IPS-15b (cell line): ENCODE results near the gene PAK4.

Experiments
- H3K27me3 ChIP-seq: one replicate; pipeline ENCODE4 v1.6.1; 2013; ENCODE audit warnings: low read length; ENCODE audit not compliant: control insufficient read depth, insufficient read depth
- H3K36me3 ChIP-seq: one replicate; pipeline ENCODE4 v1.6.1; 2013; ENCODE audit warnings: low read length; ENCODE audit not compliant: control insufficient read depth, insufficient read depth
- H3K4me1 ChIP-seq: one replicate; pipeline ENCODE4 v1.6.1; 2013; ENCODE audit warnings: mild to moderate bottlenecking, low read length; ENCODE audit not compliant: control insufficient read depth, insufficient read depth
- H3K4me3 ChIP-seq: one replicate; pipeline ENCODE4 v1.5.1; 2013; ENCODE audit warnings: low read depth, low read length
- H3K9ac ChIP-seq: one replicate; pipeline ENCODE4 v1.6.1; 2013; ENCODE audit warnings: low read depth, mild to moderate bottlenecking, low read length
- H3K9me3 ChIP-seq: one replicate; pipeline ENCODE4 v1.6.1; 2013; ENCODE audit warnings: mild to moderate bottlenecking, low read length; ENCODE audit not compliant: control insufficient read depth, insufficient read depth

Gene PAK4

GRCh38 chr19:39125554-39126311 lies at the start of gene PAK4:
Gene PAK4 (plus strand): TSS chr19:39125786. CDS start chr19:39169554, 43,768 bp downstream.
- Histone ChIP-seq H3K27me3 (no peaks in the 10 kb centered on the region), H3K4me3 (peak within 1 kb of the TSS; percentile 78), H3K36me3 (no peaks in the 10 kb centered on the region), H3K4me1 (peaks cover 5% of the 10 kb centered on the region), H3K9me3 (no peaks in the 10 kb centered on the region), H3K9ac (peak within 1 kb of the TSS; percentile 66)

- H3K36me3 ChIP-seq, result no peaks in the 10 kb centered on the region
- H3K9me3 ChIP-seq, result no peaks in the 10 kb centered on the region
- H3K4me3 ChIP-seq, result no peak overlapping the region
- no peaks in the 10 kb centered on the region for H3K4me1 ChIP-seq
- H3K9ac ChIP-seq, result no peak overlapping the region
- H3K27me3 ChIP-seq, result peaks cover 3% of the 10 kb centered on the region
These were observed 48.3 kb upstream of the PAK4 start for GRCh38 chr19:39077323-39077722.

- no peaks in the 10 kb centered on the region for H3K36me3 ChIP-seq
- H3K9me3 ChIP-seq, result no peaks in the 10 kb centered on the region
- no peak overlapping the region for H3K4me3 ChIP-seq
- no peak overlapping the region for H3K9ac ChIP-seq
- no peaks in the 10 kb centered on the region for H3K4me1 ChIP-seq
- H3K27me3 ChIP-seq, result peaks cover 16% of the 10 kb centered on the region
These were observed 47.0 kb upstream of the PAK4 start for GRCh38 chr19:39078436-39079200.

- Histone ChIP-seq H3K4me1 (no peaks in the 10 kb centered on the region), H3K9ac (no peak overlapping the region), H3K36me3 (no peaks in the 10 kb centered on the region), H3K27me3 (peaks cover 29% of the 10 kb centered on the region), H3K4me3 (no peak overlapping the region), H3K9me3 (no peaks in the 10 kb centered on the region)
These were observed 45.2 kb upstream of the PAK4 start for GRCh38 chr19:39080431-39080830.

DNA sequence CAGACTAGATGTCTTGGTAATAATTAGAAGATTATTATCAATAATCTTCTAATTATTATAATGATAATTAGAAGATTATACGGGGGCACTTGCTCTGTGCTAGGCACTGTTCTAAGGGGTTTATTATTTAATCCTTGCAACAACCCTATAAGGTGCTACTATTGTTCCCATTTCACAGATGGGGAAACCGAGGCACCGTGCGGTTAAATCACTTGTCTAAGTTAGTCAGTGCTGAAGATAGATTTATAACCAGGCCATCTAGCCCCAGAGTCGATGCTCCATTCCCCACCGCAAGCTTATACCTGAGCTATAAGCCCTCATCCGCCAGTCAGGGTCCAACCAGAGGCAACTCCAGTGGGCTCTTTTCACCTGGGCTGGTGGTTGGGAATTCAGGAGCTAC lies 43.4 kb upstream of the PAK4 start:
- peaks cover 36% of the 10 kb centered on the region for H3K27me3 ChIP-seq
- H3K36me3 ChIP-seq, result no peaks in the 10 kb centered on the region
- H3K9me3 ChIP-seq, result no peaks in the 10 kb centered on the region
- H3K4me1 ChIP-seq, result no peaks in the 10 kb centered on the region
- no peak overlapping the region for H3K4me3 ChIP-seq
- no peak overlapping the region for H3K9ac ChIP-seq

DNA sequence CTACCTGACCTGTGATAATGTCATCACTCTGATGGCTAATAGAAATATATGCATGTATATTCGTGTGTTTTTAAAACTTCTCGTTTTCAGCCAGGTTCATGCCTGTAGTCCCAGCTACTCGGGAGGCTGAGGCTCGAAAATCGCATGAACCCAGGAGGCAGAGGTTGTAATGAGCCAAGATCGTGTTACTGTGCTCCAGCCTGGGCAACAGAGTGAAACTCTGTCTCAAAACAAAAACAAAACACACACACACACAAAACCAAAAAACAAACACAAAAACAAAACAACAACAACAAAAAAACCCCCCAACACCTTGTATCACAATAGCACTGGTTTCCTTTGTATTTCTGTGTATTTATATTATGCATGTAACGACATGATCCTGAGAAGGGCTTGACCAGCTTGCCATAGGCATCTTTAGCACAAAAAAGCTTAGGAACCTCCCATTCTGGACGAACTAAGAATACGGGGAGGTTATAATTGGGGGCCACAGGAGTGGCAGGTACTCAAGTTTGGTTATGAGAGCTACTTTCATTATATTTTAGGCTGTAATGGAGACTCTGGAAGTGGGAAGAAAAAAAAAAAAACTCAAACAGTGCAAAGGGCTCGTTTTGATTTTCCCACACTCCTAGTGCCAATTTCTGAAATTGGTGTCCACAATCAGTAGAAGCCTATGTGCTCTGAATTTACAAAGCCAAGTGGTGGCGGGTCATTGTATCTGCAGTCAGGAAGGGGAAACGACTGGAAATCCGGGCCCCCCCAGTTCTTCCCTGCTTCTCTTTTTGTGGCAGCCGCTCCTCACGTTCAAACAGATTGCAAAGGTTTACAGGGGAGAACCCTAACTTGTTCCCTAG lies 42.6 kb upstream of the PAK4 start:
- H3K4me3 ChIP-seq, result peak overlapping the region; percentile 48
- H3K4me1 ChIP-seq, result no peaks in the 10 kb centered on the region
- no peak overlapping the region for H3K9ac ChIP-seq
- H3K27me3 ChIP-seq, result peaks cover 36% of the 10 kb centered on the region
- no peaks in the 10 kb centered on the region for H3K36me3 ChIP-seq
- no peaks in the 10 kb centered on the region for H3K9me3 ChIP-seq

GRCh38 chr19:39083599-39083982 lies 42.0 kb upstream of the PAK4 start:
- no peaks in the 10 kb centered on the region for H3K9me3 ChIP-seq
- peak overlapping the region; percentile 48 for H3K4me3 ChIP-seq
- no peak overlapping the region for H3K9ac ChIP-seq
- H3K4me1 ChIP-seq, result no peaks in the 10 kb centered on the region
- peaks cover 4% of the 10 kb centered on the region for H3K36me3 ChIP-seq
- peaks cover 38% of the 10 kb centered on the region for H3K27me3 ChIP-seq

DNA sequence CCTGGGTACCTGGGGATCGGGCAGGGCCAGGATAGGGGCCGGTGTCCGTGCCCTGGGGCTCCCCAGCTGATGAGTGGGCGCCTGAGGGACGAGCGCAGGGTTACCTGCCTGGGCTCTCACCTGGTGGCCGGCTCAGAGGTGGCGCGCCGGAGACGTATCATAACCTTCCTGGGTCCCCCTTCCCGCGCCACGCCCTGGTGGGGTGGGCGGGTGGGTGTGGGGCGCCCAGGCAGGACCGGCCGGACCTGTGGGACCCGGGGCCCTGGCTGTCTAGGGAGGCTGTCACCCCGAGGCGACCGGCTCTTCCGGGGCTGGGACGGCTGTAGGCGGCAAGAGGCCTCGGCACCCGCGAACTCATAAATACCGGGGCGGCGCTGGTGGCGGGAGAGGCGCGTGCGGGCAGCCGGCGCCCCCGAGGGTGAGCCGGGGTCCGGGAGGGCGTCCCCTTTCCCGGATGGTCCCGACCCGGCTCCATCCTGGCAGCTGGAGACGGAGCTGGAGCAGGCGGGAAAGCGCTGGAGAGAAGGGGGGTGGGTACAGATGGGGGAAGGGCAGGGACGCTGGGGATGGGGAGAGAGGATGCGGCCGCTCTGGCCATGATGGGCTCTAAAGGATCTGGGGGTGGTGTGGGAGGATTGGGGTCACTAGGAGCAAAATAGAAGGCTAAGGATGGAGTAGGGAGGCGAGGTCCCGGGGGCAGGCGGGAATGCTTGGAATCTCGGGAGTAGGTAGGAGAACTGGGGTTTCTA lies 41.4 kb upstream of the PAK4 start, which contains the start of gene ACP7:
Gene ACP7 (plus strand): TSS at position 386 of the 749 bp plus-strand sequence. CDS start 902 bp downstream, outside the sequence.
- H3K9ac ChIP-seq, result no peak within 1 kb of the TSS
- peak within 1 kb of the TSS; percentile 48 for H3K4me3 ChIP-seq
- H3K27me3 ChIP-seq, result peaks cover 38% of the 10 kb centered on the region
- no peaks in the 10 kb centered on the region for H3K9me3 ChIP-seq
- peaks cover 4% of the 10 kb centered on the region for H3K36me3 ChIP-seq
- no peaks in the 10 kb centered on the region for H3K4me1 ChIP-seq

GRCh38 chr19:39084732-39085080 lies 40.9 kb upstream of the PAK4 start:
- peaks cover 38% of the 10 kb centered on the region for H3K27me3 ChIP-seq
- peaks cover 4% of the 10 kb centered on the region for H3K36me3 ChIP-seq
- no peak overlapping the region for H3K9ac ChIP-seq
- H3K9me3 ChIP-seq, result no peaks in the 10 kb centered on the region
- peak overlapping the region; percentile 46 for H3K4me3 ChIP-seq
- no peaks in the 10 kb centered on the region for H3K4me1 ChIP-seq

- Histone ChIP-seq H3K9me3 (no peaks in the 10 kb centered on the region), H3K36me3 (peaks cover 4% of the 10 kb centered on the region), H3K9ac (no peak overlapping the region), H3K4me1 (no peaks in the 10 kb centered on the region), H3K27me3 (peaks cover 38% of the 10 kb centered on the region), H3K4me3 (no peak overlapping the region)
These were observed 40.2 kb upstream of the PAK4 start for GRCh38 chr19:39085392-39085791.

DNA sequence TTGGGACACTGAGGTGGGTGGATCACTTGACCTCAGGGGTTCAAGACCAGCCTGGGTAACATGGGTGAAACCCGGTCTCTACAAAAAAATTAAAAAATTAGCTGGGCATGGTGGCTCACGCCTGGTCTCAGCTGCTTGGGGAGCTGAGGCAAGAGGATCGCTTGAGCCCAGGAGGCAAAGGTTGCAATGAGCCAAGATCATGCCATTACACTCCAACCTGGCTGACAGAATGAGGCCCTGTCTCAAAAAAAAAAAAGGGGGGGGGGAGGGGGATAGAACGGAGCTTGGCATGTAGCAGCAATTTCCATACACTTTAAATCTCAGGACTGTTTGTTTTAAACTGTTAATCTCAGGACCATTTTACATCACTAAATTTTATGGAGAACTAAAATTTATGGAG lies 39.2 kb upstream of the PAK4 start:
- Histone ChIP-seq H3K36me3 (peaks cover 4% of the 10 kb centered on the region), H3K9ac (no peak overlapping the region), H3K4me1 (no peaks in the 10 kb centered on the region), H3K27me3 (peaks cover 38% of the 10 kb centered on the region), H3K9me3 (no peaks in the 10 kb centered on the region), H3K4me3 (no peak overlapping the region)
